ENCODE data around the gene ZSCAN26.
"Not testable (repeated sequence)": the region's sequence is repeated elsewhere in the genome, so short reads cannot be mapped to it uniquely, and the experiment has no call there.

ZSCAN26 gene

DNA sequence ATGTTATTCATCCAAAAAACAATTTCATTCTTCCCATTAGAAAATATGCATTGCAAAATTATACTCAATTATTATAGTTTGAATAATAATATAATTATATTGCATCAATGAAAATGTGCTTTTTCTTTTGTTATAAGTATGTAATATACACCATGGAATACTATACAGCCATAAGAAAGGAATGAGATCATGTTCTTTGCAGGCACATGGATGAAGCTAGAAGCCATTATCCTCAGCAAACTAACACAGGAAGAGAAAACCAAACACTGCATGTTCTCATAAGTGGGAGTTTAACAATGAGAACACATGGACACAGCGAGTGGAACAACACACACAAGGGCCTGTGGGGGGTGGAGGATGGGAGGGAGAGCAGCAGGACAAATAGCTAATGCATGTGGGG lies 9.9 kb upstream of the ZSCAN26 start:
- no peak for DNase-seq (ENCODE audit: low spot score)

DNA sequence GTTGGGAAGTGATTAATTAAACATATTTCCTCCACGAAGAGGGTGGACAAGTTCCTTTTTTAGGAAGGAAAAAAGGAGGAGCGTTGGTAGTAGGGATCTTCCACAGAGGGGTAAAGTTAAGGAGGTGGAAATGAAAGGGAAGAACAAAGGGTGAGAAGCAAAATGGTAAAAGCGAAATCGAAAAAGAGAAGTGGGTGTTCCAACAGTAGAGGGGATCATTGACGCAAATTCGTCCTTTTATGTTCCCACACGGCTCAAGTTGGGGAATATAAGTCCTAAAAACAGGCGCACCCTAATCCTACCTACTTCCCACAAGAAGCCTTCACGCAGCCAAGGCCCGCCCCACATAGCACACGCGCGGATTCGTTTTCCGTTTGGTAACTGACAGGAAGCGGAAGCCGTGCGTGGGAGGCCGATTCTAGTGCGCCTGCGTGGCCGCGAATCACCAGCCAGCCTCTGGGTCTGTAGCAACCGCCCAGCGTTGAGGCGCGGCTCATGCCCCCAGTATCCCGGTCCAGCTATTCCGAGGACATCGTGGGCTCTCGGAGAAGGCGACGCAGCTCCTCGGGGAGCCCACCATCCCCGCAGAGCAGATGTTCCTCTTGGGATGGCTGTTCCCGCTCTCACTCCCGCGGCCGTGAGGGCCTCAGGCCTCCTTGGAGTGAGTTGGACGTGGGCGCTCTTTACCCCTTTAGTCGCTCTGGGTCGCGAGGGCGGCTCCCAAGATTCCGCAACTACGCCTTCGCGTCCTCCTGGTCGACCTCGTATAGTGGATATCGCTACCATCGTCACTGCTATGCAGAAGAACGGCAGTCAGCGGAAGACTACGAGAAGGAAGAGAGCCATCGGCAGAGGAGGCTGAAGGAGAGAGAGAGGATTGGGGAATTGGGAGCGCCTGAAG lies 7.8 kb upstream of the ZSCAN26 start, which contains the start of gene NKAPL:
NKAPL (plus strand) TSS at position 421 of the 901 bp plus-strand sequence; CDS start at position 496, 75 bp downstream.
- DNase-seq (ENCODE audit: low spot score) = no peak

DNA sequence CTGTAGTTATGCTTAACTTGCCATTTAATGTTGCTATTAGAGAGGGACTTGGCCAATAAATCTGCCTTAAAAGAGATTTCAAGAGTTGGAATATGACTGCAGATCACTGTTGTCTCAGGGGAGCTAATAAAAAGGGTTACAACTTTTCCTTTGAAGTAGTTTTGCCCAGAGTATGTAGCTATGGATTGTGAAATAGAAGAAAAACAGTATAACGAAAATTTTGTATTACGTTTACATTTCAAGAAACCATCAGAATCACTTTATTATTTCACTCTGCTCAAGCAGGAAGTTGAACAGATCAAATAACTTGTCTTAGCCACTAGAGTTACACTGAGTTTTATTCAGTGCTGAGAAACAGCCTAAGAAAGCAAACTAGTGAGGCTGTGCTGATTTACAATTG lies 3.0 kb upstream of the ZSCAN26 start:
- no peak for DNase-seq (ENCODE audit: low spot score)

DNA sequence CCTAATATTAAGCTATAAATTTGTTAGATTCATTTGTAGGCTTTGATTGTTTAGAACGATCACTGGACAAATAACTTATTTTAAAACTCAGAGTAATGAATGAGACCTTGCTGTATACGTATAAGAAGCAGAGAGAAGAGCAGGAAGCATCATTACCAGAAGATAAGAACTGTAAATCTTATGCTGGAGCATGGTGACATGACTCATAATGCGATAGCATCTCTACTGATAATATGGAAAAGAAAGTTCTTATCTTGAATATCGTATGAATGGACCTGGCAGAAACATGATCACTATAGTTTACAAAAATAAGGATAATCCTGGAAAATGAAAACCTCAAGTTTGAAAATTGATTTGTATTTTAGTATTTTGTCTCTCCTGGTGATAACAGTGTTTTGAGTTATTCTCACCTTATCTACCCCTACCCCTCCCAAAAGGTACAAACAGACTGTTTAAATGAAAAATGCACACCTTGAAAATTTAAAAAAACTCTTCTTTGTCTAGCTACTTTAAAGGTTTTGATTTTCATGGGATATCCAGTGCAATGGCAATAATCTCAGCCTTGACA lies 2.0 kb upstream of the ZSCAN26 start:
- DNase-seq (ENCODE audit: low spot score) = no peak

DNA sequence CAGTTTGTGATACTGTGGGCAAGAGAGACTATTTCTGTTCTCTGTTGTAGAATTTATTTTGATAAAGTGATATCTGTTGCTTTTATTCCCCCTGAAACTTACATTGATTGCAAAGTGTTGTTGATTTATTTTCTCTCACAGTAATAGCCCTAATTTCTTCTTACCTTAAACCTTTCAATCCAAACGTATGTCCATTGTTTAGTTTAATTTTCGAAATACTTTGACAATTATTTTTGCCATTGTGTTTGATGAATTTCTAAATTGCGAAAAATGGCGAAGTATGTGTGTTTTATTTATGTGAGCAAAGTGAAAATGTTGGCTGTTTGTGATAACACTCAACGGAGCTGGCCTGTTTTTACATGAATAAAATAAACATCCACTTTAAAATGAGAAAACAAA lies 381 bp upstream of the ZSCAN26 start:
- no peak for DNase-seq (ENCODE audit: low spot score)

DNA sequence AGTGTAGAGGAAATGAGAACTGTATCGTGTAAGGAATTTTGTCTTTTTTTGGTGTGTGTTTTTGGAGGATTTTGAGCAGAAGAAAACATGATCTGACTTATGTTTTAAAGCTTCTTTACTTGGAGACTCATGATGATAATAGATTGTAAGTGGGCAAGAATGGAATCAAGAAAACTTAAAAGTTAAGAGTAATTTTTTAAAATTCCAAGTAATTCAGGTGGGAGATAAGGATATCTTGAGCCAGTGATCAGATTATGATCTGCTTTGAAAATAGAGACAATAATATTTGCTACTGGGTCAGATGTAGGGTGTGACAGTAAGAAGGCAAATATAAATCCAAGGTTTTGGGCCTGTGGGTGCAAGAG lies 734 bp downstream of the ZSCAN26 start:
- no peak for DNase-seq (ENCODE audit: low spot score)

DNA sequence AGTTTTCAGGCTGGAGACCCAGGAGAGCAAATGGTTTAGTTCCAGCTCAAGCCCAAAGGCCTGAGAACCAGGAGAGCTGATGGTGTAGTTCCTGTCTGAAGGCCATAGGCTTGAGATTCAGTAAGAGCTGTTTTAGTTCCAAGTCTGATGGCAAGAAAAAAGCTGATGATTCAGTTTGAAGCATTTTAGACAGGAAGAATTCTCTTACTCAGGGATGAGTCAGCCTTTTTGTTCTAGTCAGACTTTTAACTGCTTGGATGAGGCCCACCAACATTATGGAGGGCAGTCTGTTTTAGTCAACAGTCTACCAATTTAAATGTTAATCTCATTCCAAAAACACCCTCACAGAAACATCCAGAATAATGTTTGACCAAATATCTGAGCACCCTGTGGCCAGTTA lies 2.5 kb downstream of the ZSCAN26 start:
- DNase-seq (ENCODE audit: low spot score) = no peak

DNA sequence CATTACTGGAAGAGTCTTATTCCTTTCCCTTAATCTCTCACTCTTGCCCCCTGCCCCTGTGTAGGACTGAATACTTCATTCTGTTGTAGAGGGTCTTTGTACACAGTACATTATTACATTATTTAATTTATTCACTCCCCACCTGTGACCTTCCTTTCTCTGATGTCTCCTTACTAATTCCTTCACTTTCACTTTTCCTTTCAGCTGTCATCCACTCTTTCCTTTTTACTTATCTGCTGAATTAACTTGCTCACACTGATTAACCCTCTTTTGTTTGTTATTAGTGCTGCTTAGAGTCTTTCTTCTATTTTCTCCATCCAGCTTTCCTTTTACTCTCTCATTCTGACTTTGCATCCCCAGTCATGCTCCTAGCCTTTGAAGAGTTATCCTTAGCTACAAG lies 7.9 kb downstream of the ZSCAN26 start:
- no peak for DNase-seq (ENCODE audit: low spot score)

DNA sequence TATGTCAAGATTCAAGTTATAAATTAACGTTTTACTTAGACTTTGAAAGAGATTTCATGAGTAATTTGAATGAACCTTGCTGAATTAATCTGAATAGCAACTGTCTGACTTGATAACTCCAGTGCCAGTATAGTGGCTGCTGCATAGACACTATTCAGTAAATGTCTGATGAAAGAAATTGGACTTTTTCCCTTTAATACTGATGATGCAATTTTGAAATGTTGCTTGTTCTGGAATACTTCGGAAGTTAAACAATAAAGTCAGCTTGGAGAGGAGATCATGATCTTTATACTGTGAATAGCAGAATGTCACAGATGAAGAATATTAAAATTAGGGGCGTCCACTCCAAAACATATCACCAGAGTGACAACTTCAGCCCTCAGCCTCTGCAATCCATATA lies 10.8 kb downstream of the ZSCAN26 start:
- DNase-seq (ENCODE audit: low spot score) = no peak

DNA sequence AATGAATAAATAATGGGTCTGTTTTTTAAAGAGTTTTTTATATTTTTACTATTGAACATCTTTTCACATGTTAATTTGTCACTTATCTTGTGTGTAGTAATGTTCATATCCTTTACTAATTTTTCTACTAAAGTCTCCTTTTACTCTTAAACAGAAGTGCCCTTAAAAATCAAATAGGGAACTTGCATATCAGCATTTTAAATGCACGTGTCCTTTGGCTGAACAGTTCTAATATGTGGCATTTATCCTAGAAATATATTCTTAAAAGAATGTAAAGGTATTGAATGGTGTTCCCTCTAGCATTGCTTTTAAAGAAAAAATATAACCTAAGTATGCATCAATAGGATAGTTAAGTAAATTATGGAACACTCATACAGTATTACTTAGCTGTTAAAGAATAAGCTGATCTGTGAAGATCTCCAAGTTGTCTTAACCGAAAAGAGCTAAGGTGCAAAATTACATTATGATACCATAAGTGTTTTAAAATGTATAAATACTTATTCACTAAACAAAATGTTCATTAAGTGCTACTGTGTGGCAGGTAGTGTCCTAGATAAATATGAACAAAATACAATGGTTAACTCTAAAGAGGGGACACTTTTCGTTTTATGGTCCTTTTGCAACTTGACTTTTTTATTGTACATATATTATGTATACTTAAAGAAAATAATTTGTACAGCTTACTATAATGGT lies 13.8 kb downstream of the ZSCAN26 start:
- DNase-seq (ENCODE audit: low spot score) = no peak

DNA sequence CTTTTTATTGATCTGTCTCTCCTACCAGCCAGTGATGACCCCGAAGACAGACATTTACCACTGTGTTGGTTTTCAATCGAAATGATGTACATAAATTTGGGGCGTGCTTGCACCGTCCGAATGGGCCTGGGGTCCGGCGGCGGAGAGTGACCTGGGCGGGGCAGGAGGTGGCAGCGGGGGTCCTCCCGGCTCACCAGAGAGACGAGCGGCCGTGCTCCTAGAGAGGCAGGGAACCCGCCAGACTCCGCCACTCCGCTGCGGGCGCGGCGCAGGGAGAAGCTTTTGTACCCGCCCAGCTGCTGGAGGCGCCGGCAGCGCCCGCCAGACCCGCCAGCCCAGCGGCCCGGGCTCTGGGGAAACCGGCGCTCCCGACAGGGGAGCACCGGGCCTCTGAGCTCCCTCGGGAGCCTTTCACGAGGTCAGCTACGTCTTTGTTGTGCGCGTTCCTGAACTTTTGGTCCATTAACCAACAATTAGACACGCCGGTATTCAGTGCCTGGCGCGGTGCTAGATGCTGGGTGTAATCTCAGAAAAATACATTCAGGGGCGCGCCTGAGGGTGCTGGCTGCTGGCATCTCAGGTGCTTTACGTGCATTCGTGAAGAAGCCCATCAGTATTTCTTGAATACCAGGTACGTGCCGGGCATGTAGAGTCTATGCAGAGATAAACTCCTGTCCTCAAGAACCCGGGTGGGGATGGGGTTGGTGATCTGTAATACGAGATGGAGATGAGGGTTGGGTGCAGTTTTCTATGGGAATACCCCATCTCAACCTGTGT lies 14.5 kb downstream of the ZSCAN26 start, which contains the start of gene PGBD1:
PGBD1 (plus strand) TSS at position 285 of the 777 bp plus-strand sequence. CDS start 2,242 bp downstream, outside the sequence.
- peak; percentile 89 for DNase-seq (ENCODE audit: low spot score)

DNA sequence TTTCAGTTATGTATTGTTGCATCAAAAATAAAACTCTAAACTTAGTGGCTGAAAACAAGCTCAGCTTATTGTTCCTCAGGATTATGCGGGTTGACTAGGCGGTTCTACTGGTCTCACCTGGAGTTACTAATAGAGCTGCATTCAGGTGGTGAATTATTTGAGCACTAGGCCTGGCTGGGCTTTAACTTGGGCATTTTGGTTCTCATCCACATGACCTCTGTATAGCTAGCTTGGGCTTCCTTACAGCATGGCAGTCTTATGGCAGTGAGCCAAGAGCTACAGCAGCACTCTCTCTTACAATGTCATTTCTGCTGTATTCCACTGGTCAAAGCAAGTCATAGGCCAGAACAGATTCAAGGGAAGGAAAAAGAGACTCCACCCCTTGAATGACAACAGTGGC lies 16.0 kb downstream of the ZSCAN26 start:
- DNase-seq (ENCODE audit: low spot score) = no peak

DNA sequence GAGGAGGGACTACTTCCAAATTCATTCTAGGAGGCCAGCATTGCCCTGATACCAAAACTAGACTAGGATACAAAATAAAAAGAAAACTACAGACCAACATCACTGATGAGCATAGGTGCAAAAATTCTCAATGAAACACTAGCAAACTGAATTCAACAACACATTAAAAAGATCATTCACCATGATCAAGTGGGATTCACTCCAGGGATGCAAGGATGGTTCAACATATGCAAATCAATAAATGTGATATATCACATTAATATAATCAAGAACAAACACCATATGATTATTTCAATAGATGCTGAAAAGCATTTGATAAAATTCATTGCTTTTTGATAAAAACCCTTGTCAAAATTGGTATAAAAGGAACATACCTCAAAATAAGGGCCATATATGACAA lies 24.6 kb downstream of the ZSCAN26 start:
- DNase-seq (ENCODE audit: low spot score) = no peak

DNA sequence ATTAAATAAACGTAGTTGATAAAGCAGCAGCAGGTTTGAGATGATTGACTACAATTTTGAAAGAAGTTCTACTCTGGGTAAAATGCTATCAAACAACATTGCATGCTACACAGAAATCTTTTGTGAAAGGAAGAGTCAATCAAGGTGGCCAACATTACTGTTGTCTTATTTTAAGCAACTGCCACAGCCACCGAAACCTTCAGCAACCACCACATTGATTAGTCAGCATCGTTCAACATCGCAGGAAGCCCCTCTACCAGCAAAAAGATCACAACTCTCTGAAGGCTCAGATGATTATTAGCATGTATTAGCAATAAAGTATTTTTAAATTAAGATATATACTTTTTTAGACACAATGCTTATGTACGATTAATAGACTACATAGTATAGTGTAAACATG lies 28.4 kb downstream of the ZSCAN26 start:
- DNase-seq (ENCODE audit: low spot score) = no peak

DNA sequence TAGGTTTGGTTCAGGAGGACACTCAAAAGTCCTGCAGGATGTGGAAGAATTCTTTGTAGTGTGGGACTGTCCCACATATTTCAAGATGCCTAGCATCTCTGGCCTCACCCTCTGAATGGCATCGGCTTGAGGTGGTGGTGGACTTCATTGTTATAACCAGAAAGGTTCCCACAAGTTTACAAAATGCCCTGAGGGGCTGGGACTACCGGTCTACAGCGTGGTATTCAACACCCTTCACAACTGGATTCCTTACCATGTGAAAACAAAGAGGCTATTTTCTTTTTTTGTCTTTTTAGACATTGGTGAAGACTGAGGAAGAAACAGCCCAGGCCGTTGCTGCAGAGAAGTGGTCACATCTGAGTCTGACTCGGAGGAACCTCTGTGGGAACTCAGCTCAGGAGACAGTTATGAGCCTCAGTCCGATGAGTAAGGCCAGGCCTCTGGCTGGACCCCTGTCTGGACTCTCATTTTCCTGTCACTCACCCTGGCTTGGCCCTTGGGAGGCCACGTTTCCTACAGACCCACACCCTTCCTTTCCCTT lies 29.6 kb downstream of the ZSCAN26 start:
- no peak for DNase-seq (ENCODE audit: low spot score)

DNA sequence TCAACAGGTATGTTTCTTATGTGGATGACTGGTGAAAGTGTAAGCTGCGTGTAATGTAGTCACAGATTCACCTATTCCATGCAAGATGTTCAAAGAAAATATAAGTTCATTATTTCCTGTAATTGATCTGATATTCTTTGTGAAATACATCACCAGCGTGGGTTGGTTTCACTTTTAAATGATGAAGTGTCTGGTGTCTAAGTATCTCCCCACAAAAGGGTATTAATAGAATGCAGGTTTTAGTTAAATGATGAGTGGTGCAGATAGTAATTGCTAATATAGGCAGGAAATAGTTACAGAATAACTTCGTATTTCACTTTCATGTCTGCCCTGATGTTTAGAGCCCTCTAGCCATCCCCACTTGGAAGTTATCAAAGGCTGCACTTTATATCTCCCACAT lies 36.6 kb downstream of the ZSCAN26 start:
- DNase-seq (ENCODE audit: low spot score) = no peak

DNA sequence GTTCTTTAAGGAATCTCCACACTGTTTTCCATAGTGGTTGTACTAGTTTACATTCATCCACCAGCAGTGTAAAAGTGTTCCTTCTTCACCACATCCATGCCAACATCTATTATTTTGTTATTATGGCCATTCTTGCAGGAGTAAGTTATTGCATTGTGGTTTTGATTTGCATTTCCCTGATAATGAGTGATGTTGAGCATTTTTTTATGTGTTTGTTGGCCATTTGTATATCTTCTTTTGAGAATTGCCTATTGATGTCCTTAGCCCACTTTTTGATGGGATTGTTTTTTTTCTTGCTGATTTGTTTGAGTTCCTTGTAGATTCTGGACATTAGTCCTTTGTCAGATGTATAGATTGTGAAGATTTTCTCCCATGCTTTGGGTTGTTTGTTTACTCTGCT lies 39.4 kb downstream of the ZSCAN26 start:
- not testable (repeated sequence) for DNase-seq (ENCODE audit: low spot score)

DNA sequence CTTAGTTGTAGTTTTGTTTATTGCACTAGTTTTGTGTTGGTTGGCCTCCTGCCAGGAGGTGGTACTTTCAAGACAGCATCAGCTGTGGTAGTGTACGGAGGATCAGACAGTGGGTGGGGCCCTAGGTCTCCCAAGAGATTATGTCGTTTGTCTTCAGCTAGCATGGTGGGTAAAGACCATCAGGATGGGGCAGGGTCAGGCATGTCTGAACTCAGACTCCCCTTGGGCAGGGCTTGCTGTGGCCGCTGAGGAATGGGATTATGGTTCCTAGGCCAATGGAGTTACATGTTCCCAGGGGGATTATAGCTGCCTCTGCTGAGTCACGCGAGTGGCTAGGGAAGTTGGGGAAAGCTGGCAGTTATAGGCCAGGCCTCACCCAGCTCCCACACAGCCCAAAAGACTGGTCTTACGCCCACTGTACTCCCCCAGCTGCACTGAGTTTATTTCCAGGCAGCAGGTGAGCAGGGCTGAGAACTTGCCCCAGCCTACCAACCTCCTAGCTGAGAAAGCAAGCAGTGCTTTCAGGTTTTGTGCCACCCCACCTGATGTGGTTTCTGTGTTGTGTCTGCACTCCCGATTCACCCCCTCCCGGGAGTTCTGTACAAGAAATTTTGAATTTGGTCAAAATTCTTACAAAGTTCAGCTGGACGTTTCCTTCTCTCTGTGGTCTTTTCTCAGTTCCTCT lies 44.3 kb downstream of the ZSCAN26 start:
- peak; percentile 61 for DNase-seq (ENCODE audit: low spot score)

DNA sequence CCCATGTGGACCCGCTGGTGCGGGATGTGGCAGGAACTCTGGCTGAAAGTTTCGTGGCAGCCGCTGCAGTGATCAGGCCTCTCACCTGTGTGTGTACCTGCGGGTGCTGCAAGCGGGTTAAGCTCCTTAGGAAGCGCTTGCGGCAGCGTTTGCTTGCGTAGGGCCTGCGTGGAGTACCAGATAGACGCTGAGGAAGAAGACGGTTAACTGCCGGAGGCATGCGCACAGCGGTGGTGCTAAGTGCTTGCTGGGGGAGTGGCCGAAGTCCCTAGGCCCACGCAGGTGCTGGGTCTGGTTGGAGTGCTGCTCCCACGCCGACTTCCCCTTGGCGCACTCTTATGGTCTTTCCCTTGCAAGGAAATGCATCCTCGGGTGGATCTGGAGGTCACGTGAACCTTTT lies 46.0 kb downstream of the ZSCAN26 start:
- no peak for DNase-seq (ENCODE audit: low spot score)

DNA sequence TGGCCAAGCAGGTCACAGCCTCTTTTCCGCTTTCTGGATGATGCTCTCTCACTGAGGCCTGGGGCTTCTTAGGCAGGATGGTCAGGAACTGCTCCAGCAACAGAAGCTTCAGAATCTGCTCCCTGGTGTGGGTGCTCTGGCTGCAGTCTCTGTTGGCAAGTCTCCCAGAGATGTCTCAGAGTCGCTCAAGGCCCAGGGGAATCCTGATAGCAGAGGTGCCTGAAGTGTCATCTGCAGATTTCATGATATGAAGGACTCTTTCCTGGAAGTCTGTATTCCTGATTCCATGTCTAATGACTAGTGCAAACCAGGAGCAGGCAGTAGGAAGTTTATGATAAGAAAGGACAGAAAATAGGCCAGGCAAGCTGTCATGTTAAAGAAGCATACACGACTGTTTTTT lies 48.7 kb downstream of the ZSCAN26 start:
- no peak for DNase-seq (ENCODE audit: low spot score)

DNA sequence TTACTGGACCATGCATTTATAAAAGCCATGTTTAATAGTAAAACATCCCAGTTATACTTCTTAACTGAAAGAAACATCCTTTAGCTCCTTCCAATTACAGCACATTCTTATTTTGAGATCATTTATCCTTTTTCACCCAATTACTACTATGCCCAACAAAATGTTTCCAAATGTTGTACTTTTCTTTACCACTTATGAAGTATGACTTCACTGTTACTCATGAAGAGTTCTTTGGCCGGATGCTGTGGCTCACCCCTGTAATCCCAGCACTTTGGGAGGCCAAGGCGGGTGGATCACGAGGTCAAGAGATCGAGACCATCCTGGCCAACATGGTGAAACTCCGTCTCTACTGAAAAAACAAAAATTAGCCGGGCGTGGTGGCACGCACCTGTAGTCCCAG lies 50.9 kb downstream of the ZSCAN26 start:
- not testable (repeated sequence) for DNase-seq (ENCODE audit: low spot score)

Measured in ecto neural progenitor cell (in vitro differentiated cells).